Measurements from ENCODE around the gene LRRN3.

Gene LRRN3

GRCh38 chr7:111108000-111108399 lies 17.1 kb downstream of the LRRN3 start:
- no peak for DNase-seq

GRCh38 chr7:111108496-111108895 lies 17.6 kb downstream of the LRRN3 start:
- DNase-seq: no peak

- DNase-seq: no peak
These were observed 21.5 kb downstream of the LRRN3 start for GRCh38 chr7:111112439-111112838.

GRCh38 chr7:111113263-111114017 lies 22.5 kb downstream of the LRRN3 start:
- no peak for DNase-seq

- no peak for DNase-seq
These were observed 25.0 kb downstream of the LRRN3 start for GRCh38 chr7:111115966-111116365.

- no peak for DNase-seq
These were observed 36.1 kb downstream of the LRRN3 start for GRCh38 chr7:111126987-111127386.

- DNase-seq: no peak
These were observed 38.5 kb downstream of the LRRN3 start for GRCh38 chr7:111129435-111129834.

- DNase-seq: no peak
These were observed 41.9 kb downstream of the LRRN3 start for GRCh38 chr7:111132833-111133232.

- DNase-seq: peak; percentile 70
These were observed 46.6 kb downstream of the LRRN3 start for GRCh38 chr7:111137296-111138192.

- DNase-seq: peak; percentile 66
These were observed 47.3 kb downstream of the LRRN3 start for GRCh38 chr7:111138193-111138569.

- no peak for DNase-seq
These were observed 47.7 kb downstream of the LRRN3 start for GRCh38 chr7:111138586-111138985.

GRCh38 chr7:111140091-111140865 lies 49.4 kb downstream of the LRRN3 start:
- no peak for DNase-seq

- DNase-seq: no peak
These were observed 54.5 kb downstream of the LRRN3 start for GRCh38 chr7:111145472-111145871.

GRCh38 chr7:111146136-111146535 lies 55.2 kb downstream of the LRRN3 start:
- no peak for DNase-seq

- DNase-seq: no peak
These were observed 57.0 kb downstream of the LRRN3 start for GRCh38 chr7:111147708-111148533.

- DNase-seq: no peak
These were observed 59.8 kb downstream of the LRRN3 start for GRCh38 chr7:111150709-111151108.

- no peak for DNase-seq
These were observed 68.5 kb downstream of the LRRN3 start for GRCh38 chr7:111159426-111159825.

- DNase-seq: no peak
These were observed 69.4 kb downstream of the LRRN3 start for GRCh38 chr7:111160297-111160696.

GRCh38 chr7:111162692-111163091 lies 71.8 kb downstream of the LRRN3 start:
- no peak for DNase-seq

GRCh38 chr7:111164442-111164841 lies 73.5 kb downstream of the LRRN3 start:
- no peak for DNase-seq

GRCh38 chr7:111168182-111168581 lies 77.3 kb downstream of the LRRN3 start:
- DNase-seq: no peak

- DNase-seq: no peak
These were observed 81.8 kb downstream of the LRRN3 start for GRCh38 chr7:111172564-111173257.

Measured in activated CD8-positive, alpha-beta memory T cell treated with anti-CD3 and anti-CD28 coated beads for 24 hours (primary cell).